ENCODE measurements around the gene PABPN1L. TPM values are rescaled to one million over a fixed set of nuclear protein-coding genes. Genes with fewer than 3 reads are reported as not detected.
A peak's percentile ranks its signal among the peaks of the same experiment; 100 is the strongest.

The PABPN1L gene
- total and polyA plus RNA-seq, 10 donors = 0.26 to 1.3 (median 0.70) TPM; not detected in 4

- H3K27me3 ChIP-seq (replicated peaks in 1 of 7) = no peaks in the 10 kb centered on the region
- WGBS, 5 donors = 63 to 72% (median 69%) methylated on average over 17 to 21 of the region's 21 CpGs
- peak overlapping the region in 5 of 8 donors; percentile 30 to 65 (median 51) for H3K27ac ChIP-seq
- TF ChIP-seq POLR2A (IDR thresholded peaks at IDR 0.05) = no peak
- peak; percentile 63 to 70 (median 65) for TF ChIP-seq POLR2AphosphoS5 (IDR thresholded peaks at IDR 0.05)
- intact Hi-C loops (cut with DNase I; ENCODE audit: low total_unique reads) = no loop called here
- H3K4me3 ChIP-seq = no peak overlapping the region
- peaks cover 0 to 56% (median 19%) of the 10 kb centered on the region in 6 donors for H3K36me3 ChIP-seq
- peaks cover 0 to 85% (median 43%) of the 10 kb centered on the region in 6 donors for H3K4me1 ChIP-seq
- no peaks in the 10 kb centered on the region for H3K9me3 ChIP-seq
- no peak for DNase-seq
Measured at GRCh38 chr16:88904676-88905365, 38.4 kb upstream of the PABPN1L start.

- WGBS, 5 donors = 33 to 85% (median 81%) methylated on average over 1 to 14 of the region's 14 CpGs; no CpG with 5 or more reads in 1 of the 5 donors
- TF ChIP-seq POLR2A (IDR thresholded peaks at IDR 0.05) = no peak
- peak in 1 of 3 donors; percentile 13 for TF ChIP-seq POLR2AphosphoS5 (IDR thresholded peaks at IDR 0.05)
- TF ChIP-seq CTCF (IDR thresholded peaks at IDR 0.05 in 8 of 11, conservative IDR thresholded peaks at IDR 0.05 in 3 of 11) = no peak
- intact Hi-C loops (cut with DNase I; ENCODE audit: low total_unique reads) = no loop called here
- no peaks in the 10 kb centered on the region for H3K27me3 ChIP-seq (replicated peaks in 1 of 7)
- no peak overlapping the region for H3K4me3 ChIP-seq
- H3K4me1 ChIP-seq = peaks cover 0 to 75% (median 38%) of the 10 kb centered on the region in 6 donors
- DNase-seq = no peak
- no peak overlapping the region for H3K27ac ChIP-seq
- no peaks in the 10 kb centered on the region for H3K9me3 ChIP-seq
- H3K36me3 ChIP-seq = peaks cover 0 to 65% (median 28%) of the 10 kb centered on the region in 6 donors
Measured at GRCh38 chr16:88903267-88903666, 36.8 kb upstream of the PABPN1L start.

- no peak for DNase-seq
- intact Hi-C loops (cut with DNase I; ENCODE audit: low total_unique reads) = no loop called here
Measured at GRCh38 chr16:88902744-88903143, 36.3 kb upstream of the PABPN1L start.

GRCh38 chr16:88901718-88902337, 35.4 kb upstream of the PABPN1L start:
- TF ChIP-seq POLR2A (IDR thresholded peaks at IDR 0.05) = no peak
- no peak for TF ChIP-seq POLR2AphosphoS5 (IDR thresholded peaks at IDR 0.05)
- TF ChIP-seq CTCF (IDR thresholded peaks at IDR 0.05 in 8 of 11, conservative IDR thresholded peaks at IDR 0.05 in 3 of 11) = no peak

More at GRCh38 chr16:88902744-88903143, 36.3 kb upstream of the PABPN1L start:
- Histone ChIP-seq H3K4me1 (peaks cover 0 to 70% (median 38%) of the 10 kb centered on the region in 6 donors), H3K27ac (no peak overlapping the region), H3K9me3 (no peaks in the 10 kb centered on the region), H3K36me3 (peaks cover 0 to 70% (median 32%) of the 10 kb centered on the region in 6 donors), H3K4me3 (no peak overlapping the region), H3K27me3 (replicated peaks in 1 of 7) (no peaks in the 10 kb centered on the region)
- TF ChIP-seq POLR2A (IDR thresholded peaks at IDR 0.05) (no peak), POLR2AphosphoS5 (IDR thresholded peaks at IDR 0.05) (no peak), CTCF (IDR thresholded peaks at IDR 0.05 in 8 of 11, conservative IDR thresholded peaks at IDR 0.05 in 3 of 11) (no peak)
- WGBS, 5 donors = 72 to 83% (median 81%) methylated on average over 13 to 16 of the region's 16 CpGs

More at GRCh38 chr16:88901718-88902337, 35.4 kb upstream of the PABPN1L start:
- Histone ChIP-seq H3K9me3 (no peaks in the 10 kb centered on the region), H3K27me3 (replicated peaks in 1 of 7) (no peaks in the 10 kb centered on the region), H3K36me3 (peaks cover 0 to 79% (median 41%) of the 10 kb centered on the region in 6 donors), H3K4me3 (no peak overlapping the region), H3K27ac (peak overlapping the region in 5 of 8 donors; percentile 29 to 74 (median 49)), H3K4me1 (peaks cover 0 to 63% (median 35%) of the 10 kb centered on the region in 6 donors)
- intact Hi-C loops (cut with DNase I; ENCODE audit: low total_unique reads) = no loop called here
- DNase-seq = no peak
- WGBS, 5 donors = 89 to 93% (median 92%) methylated on average over 12 to 26 of the region's 26 CpGs
